Lung microvascular endothelial cell (primary cell): ENCODE data around the gene HAP1. TPM values are rescaled to one million over a fixed set of nuclear protein-coding genes. Genes with fewer than 3 reads are reported as not detected.

Experiments
- total RNA-seq: library from RNA; depleted of rRNA; stranded (reverse); fragments of >200 nt; gene quantifications from 2 replicates; pipeline ENCODE4 v1.2.1, GENCODE V29; 2014

The HAP1 gene
- total RNA-seq, 1 donor from 2014 or later, result 0.20 TPM

Other genes with a start within 250 kb of the HAP1 start
- not detected in 2 replicates for gene KRT36, start 244.7 kb downstream of the HAP1 start, total RNA-seq
- gene KRT13, start 229.0 kb downstream of the HAP1 start, total RNA-seq, result under 0.01 TPM in 1 of 2 replicates, not detected in the other
- gene KRT15, start 215.8 kb downstream of the HAP1 start, total RNA-seq, result 0.20 and 1.5 TPM in 2 replicates
- 2.8 and 13.1 TPM in 2 replicates for gene KRT19, start 206.3 kb downstream of the HAP1 start, total RNA-seq
- not detected in 2 replicates for gene KRT9, start 162.6 kb downstream of the HAP1 start, total RNA-seq
- gene KRT14, start 147.7 kb downstream of the HAP1 start, total RNA-seq, result not detected in 2 replicates
- gene KRT16, start 121.9 kb downstream of the HAP1 start, total RNA-seq, result not detected in 2 replicates
- gene KRT17, start 110.1 kb downstream of the HAP1 start, total RNA-seq, result 0.22 TPM in 1 of 2 replicates, not detected in the other
- gene EIF1, start 45.8 kb downstream of the HAP1 start, total RNA-seq, result 41.2 and 82.5 TPM in 2 replicates
- not detected in 2 replicates for gene GAST, start 22.3 kb downstream of the HAP1 start, total RNA-seq
- gene JUP, start 52.1 kb upstream of the HAP1 start, total RNA-seq, result 216 and 333 TPM in 2 replicates
- 41.8 and 51.2 TPM in 2 replicates for gene P3H4, start 77.3 kb upstream of the HAP1 start, total RNA-seq
- 95.7 and 106 TPM in 2 replicates for gene FKBP10, start 78.4 kb upstream of the HAP1 start, total RNA-seq
- 64.7 and 74.5 TPM in 2 replicates for gene NT5C3B, start 101.6 kb upstream of the HAP1 start, total RNA-seq
- not detected in 2 replicates for gene KLHL10, start 103.2 kb upstream of the HAP1 start, total RNA-seq
- gene KLHL11, start 130.8 kb upstream of the HAP1 start, total RNA-seq, result 18.1 and 26.6 TPM in 2 replicates
- gene ACLY, start 184.3 kb upstream of the HAP1 start, total RNA-seq, result 167 and 203 TPM in 2 replicates
- gene ODAD4, start 196.0 kb upstream of the HAP1 start, total RNA-seq, result under 0.01 TPM in 2 replicates
- gene CNP, start 232.2 kb upstream of the HAP1 start, total RNA-seq, result 38.8 and 45.6 TPM in 2 replicates